HG03521 (cell line): ENCODE measurements around the gene RLN3.

Experiments
- ATAC-seq: cut with Tn5 transposase; IDR thresholded peaks from one replicate; pipeline ENCODE4 v1.9.1; 2021; ENCODE audit warnings: mild to moderate bottlenecking, moderate library complexity; ENCODE audit not compliant: unreplicated experiment

Gene RLN3, protein sequence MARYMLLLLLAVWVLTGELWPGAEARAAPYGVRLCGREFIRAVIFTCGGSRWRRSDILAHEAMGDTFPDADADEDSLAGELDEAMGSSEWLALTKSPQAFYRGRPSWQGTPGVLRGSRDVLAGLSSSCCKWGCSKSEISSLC

DNA sequence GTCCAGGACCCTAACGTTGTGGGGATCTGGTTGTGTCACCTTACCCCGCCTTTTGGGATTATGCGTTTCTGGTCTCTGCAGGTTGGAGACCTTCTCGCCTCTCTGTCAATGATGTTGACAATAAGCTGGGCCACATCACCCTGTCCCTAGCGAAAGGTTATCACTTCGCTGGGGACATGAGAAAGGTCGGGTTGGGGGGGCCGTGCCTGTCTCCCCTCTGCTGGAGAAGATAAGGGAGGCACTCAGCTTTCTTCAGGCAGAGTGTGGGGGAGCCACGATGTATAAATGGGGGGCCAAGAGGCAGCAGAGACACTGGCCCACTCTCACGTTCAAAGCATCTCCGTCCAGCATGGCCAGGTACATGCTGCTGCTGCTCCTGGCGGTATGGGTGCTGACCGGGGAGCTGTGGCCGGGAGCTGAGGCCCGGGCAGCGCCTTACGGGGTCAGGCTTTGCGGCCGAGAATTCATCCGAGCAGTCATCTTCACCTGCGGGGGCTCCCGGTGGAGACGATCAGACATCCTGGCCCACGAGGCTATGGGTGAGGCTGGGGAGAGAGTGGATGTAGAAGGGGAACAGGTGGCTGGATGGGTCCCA lies at the start of gene RLN3:
Gene RLN3 (plus strand): TSS at position 293 of the 595 bp plus-strand sequence. CDS start 57 bp downstream, at position 350.
- ATAC-seq = no peak

DNA sequence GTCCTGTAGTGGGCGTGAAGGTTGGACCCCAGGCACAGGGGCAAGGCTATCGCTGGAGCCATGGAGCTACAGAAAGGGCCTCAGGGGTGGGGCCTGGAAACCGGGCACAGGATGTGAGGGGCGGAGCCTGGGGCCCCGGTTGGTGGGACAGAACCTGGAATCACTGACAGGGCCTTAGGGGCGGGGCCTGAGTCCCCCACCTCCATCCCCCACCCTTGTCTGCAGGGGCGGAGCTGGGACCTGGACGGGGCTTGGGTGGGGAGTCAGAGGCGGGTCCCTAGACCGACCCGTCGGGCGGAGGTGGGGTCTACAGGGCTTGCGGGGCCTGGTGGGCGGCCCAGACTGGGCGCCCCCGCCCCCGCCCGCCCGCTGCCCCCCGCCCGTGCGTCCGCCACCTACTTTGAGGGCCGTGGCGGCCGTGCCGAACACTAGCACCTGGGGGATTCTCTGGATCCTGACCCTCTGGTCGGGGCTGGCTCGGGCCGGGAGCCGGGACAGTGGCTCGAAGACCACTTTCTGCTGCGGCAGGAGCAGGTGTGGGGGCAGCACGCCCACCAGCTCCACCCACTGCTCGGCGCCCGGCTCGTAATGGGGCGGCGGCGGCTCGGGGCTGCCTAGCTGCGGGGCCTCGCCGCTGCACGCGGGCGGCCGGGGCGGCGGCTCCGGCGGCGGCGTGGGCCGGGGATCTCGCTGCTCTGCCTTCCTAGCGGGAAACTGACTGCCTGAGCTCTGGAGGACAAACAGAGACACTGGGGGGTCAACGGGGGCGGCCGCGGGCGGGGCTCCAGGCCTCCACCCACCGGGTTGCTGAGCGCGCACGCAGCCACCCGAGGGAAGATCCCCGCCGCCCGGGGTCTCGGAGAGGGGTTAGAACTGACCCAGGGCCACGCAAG lies 49.4 kb upstream of the RLN3 start:
- ATAC-seq = no peak

- no peak for ATAC-seq
Observed at GRCh38 chr19:13979244-13979615, 48.7 kb upstream of the RLN3 start.

DNA sequence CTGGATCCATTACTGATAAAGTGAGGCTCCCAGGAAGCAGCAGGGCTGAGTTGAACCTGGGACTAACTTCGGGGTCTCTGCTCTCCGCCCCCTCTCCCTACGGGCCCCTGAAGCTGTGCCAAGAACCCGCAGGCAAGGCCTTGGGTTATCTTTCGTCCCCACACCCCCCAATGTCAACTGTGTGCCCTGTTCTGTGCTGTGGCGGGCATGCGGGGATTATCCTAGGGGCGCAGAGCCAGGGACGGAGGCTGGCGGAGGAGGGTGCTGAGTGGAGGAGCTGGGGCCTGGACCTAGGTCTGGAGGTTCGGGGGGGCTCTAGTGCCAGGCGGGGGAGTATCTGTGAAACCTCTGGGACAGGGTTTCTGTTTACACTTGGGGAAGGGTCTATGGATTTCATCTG lies 48.3 kb upstream of the RLN3 start:
- no peak for ATAC-seq

DNA sequence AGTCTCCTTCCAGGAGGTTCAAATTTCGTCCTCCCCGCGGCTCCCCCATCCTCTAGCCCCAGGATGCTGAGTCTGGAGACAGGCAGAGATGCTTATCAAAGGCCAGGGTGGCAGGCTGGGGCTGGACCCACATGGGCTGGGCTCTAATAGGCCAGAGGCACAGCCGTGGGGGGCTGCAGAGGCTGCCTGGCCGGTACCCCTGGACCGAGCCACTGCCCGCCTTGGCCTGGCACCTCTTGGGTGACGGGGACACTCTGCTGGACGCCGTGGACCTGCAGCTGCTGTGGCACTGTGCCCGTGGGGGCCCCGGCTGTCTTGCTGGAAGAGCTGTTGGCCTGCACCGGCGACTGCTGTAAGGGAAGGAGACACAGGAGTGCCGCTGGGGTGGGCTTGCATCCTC lies 47.6 kb upstream of the RLN3 start:
- ATAC-seq = no peak

DNA sequence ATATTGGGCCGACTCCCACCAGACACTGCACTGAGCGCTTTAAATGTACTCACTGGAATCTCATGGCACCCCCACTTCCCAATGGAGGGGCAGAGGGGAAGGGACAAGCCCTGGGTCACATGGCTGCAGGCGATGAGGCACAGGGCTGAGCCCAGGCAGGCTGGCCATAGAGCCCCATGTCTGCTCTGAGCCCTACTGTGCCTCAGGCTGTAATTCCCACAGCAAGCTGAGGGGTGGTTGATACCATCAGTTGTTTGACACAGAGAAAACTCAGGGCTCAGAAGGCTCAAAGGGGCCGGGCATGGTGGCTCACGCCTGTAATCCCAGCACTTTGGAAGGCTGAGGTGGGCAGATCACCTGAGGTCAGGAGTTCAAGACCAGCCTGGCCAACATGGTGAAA lies 46.9 kb upstream of the RLN3 start:
- ATAC-seq = no peak

GRCh38 chr19:13981467-13981866 lies 46.5 kb upstream of the RLN3 start:
- ATAC-seq = no peak

- ATAC-seq = no peak
Observed at GRCh38 chr19:13981988-13982501, 45.9 kb upstream of the RLN3 start.

GRCh38 chr19:13982773-13983172 lies 45.2 kb upstream of the RLN3 start:
- no peak for ATAC-seq

- no peak for ATAC-seq
Observed at GRCh38 chr19:13983213-13983889, 44.6 kb upstream of the RLN3 start.

GRCh38 chr19:13984186-13984585 lies 43.8 kb upstream of the RLN3 start:
- ATAC-seq = no peak

- no peak for ATAC-seq
Observed at GRCh38 chr19:13984875-13985741, 42.8 kb upstream of the RLN3 start.

GRCh38 chr19:13985771-13986347 lies 42.1 kb upstream of the RLN3 start:
- peak; percentile 5 for ATAC-seq

GRCh38 chr19:13986348-13986904 lies 41.5 kb upstream of the RLN3 start:
- ATAC-seq = peak; percentile 77

DNA sequence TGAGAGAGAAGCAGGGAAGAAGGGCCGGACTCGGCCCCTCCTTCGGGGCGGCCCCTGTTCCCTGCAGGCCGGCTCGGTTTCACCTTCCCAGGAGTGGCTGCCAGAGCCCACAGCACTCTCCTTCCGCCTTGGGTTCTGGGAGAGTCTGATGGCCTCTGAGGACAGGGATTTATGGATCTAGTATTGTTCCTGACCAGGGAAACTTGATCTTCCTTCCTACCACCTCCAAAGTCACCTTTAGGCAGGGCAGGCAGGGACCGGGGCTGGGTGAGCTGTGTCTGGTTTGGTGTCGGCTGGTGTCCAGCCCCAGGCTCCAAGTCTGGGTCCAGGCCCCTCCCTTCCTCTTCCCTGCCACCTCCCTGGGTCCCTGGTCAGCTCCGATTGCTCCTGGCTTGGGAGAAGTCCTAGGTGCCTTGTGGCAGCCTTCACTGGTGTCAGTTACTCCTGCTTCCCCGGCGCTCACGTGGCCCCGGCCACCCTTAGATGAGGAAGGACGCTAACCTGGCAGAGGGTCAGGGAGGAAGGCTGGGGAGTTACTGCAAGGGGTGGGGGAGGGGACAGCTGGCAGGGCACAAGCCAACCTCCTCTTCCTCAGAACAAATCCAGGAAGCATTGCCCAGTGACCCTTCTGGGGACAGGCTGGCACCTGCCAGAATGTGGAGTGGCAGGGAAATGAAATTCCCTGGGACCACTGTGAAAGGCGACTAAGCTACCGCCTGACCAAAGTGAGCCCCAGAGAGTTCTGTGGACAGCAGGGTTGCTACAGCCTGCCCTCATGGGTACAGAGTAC lies 40.7 kb upstream of the RLN3 start:
- ATAC-seq = no peak

DNA sequence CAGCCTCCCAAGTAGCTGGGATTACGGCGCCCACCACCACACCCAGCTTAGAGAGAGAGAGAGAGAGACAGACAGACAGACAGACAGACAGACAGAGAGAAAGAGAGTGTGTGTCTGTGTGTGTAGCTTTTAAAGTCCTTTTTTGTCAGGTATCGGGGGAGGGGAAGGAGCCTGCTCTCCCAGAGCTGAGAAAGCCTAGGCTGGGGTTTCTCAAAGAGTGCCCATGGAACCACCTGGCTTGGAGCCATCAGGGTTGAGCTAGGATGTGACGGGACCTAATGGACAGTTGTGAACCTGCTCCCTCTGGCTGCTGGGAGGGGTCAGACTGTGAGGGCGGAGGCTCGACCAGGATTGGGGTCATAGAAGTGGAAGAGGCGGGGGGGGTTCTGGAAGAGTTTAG lies 38.5 kb upstream of the RLN3 start:
- no peak for ATAC-seq

DNA sequence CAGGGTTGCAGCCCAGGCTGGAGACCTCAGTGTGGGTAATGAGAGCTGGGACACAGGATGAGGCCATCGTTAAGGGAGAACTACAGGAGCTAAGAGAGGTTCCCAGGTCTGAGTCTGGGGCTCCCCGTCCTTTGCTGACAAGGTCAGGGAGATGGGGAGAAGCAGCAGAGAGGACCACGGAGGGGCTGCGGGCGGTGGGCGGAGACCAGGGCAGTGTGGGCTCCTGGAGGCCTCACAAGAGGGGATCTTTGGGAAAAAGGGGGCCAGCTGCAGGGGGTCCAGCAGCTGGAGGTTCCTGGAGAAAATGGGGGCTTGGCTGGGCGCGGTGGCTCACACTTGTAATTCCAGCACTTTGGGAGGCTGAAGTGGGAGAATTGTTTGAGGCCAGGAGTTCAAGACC lies 37.9 kb upstream of the RLN3 start:
- ATAC-seq = no peak

GRCh38 chr19:13992025-13992424 lies 35.9 kb upstream of the RLN3 start:
- ATAC-seq = no peak
